ENCODE data around the gene TUBA1B.

The TUBA1B gene

GRCh38 chr12:49089821-49090773 is 41.1 kb downstream of the TUBA1B start:
- peak; percentile 80 for DNase-seq

GRCh38 chr12:49088932-49089330 is 42.3 kb downstream of the TUBA1B start:
- no peak for DNase-seq

GRCh38 chr12:49088150-49088931 is 42.9 kb downstream of the TUBA1B start:
- DNase-seq: peak; percentile 72

- DNase-seq: no peak
Observed at GRCh38 chr12:49086116-49086515, 45.1 kb downstream of the TUBA1B start.

- no peak for DNase-seq
Observed at GRCh38 chr12:49084438-49084837, 46.8 kb downstream of the TUBA1B start.

GRCh38 chr12:49079793-49080192 is 51.4 kb downstream of the TUBA1B start:
- peak; percentile 65 for DNase-seq
